KMS-11 (cell line): ENCODE data around the gene SLC7A14.

ENCODE experiments used
- H2AFZ ChIP-seq: fragments of 200-600 bp; sonication (generic); 2 replicates; pipeline ENCODE4 v1.6.1; 2016; ENCODE audit warnings: antibody characterized with exemption, mixed run types, low read depth
- H3K27ac ChIP-seq: fragments of 200-600 bp; sonication (generic); 2 replicates; pipeline ENCODE4 v1.6.1; 2016; ENCODE audit warnings: mild to moderate bottlenecking, mixed run types
- H3K27me3 ChIP-seq: fragments of 200-600 bp; sonication (generic); 2 replicates; pipeline ENCODE4 v1.6.1; 2017; ENCODE audit warnings: mild to moderate bottlenecking, low read depth, mixed run types, moderate library complexity; ENCODE audit not compliant: insufficient read depth
- H3K36me3 ChIP-seq: fragments of 200-600 bp; sonication (generic); 2 replicates; pipeline ENCODE4 v1.6.1; 2017; ENCODE audit warnings: mild to moderate bottlenecking, mixed run types; ENCODE audit not compliant: insufficient read depth
- H3K4me1 ChIP-seq: fragments of 200-600 bp; sonication (generic); 2 replicates; pipeline ENCODE4 v1.6.1; 2016; ENCODE audit warnings: mild to moderate bottlenecking, low read depth, mixed run types; ENCODE audit not compliant: poor library complexity, severe bottlenecking
- H3K4me2 ChIP-seq: fragments of 200-600 bp; sonication (generic); 2 replicates; pipeline ENCODE4 v1.7.0; 2016; ENCODE audit warnings: mild to moderate bottlenecking, mixed run types
- H3K4me3 ChIP-seq: fragments of 200-600 bp; sonication (generic); IDR thresholded peaks from 2 replicates; pipeline ENCODE4 v1.6.1; 2017; ENCODE audit warnings: low read depth, low read length, mixed read lengths; ENCODE audit not compliant: insufficient read depth
- H3K79me2 ChIP-seq: fragments of 200-600 bp; sonication (generic); 2 replicates; pipeline ENCODE4 v1.6.1; 2016; ENCODE audit warnings: low read depth, mixed run types; ENCODE audit not compliant: insufficient read depth
- H3K9ac ChIP-seq: fragments of 200-600 bp; sonication (generic); 2 replicates; pipeline ENCODE4 v1.6.1; 2016; ENCODE audit warnings: mild to moderate bottlenecking, mixed run types
- H4K20me1 ChIP-seq: fragments of 200-600 bp; sonication (generic); 2 replicates; pipeline ENCODE4 v1.6.1; 2016; ENCODE audit warnings: mild to moderate bottlenecking, mixed run types; ENCODE audit not compliant: insufficient read depth
- CTCF ChIP-seq: fragments of 200-600 bp; sonication (generic); conservative IDR thresholded peaks from 2 replicates; pipeline ENCODE4 v1.6.1; 2017; ENCODE audit warnings: low read depth, mild to moderate bottlenecking, antibody characterized with exemption, low read length, moderate library complexity, mixed read lengths

Gene SLC7A14

GRCh38 chr3:170632780-170633179 lies 46.9 kb upstream of the SLC7A14 start:
- no peak for TF ChIP-seq CTCF
- H3K4me2 ChIP-seq = peak overlapping the region; percentile 50
- peaks cover 4% of the 10 kb centered on the region; the same call in 1 of the 2 replicates for H4K20me1 ChIP-seq
- no peaks in the 10 kb centered on the region for H3K36me3 ChIP-seq
- no peak overlapping the region for H3K4me3 ChIP-seq
- H3K4me1 ChIP-seq = peaks cover 21% of the 10 kb centered on the region
- no peak overlapping the region for H3K9ac ChIP-seq
- H3K79me2 ChIP-seq = no peaks in the 10 kb centered on the region
- H3K27me3 ChIP-seq = peaks cover 62% of the 10 kb centered on the region
- no peak overlapping the region for H3K27ac ChIP-seq
- H2AFZ ChIP-seq = no peak overlapping the region

- H3K4me1 ChIP-seq = peaks cover 21% of the 10 kb centered on the region
- H3K79me2 ChIP-seq = no peaks in the 10 kb centered on the region
- no peak overlapping the region for H3K27ac ChIP-seq
- H2AFZ ChIP-seq = no peak overlapping the region
- no peak overlapping the region for H3K9ac ChIP-seq
- H4K20me1 ChIP-seq = peaks cover 4% of the 10 kb centered on the region; the same call in 1 of the 2 replicates
- H3K4me2 ChIP-seq = peak overlapping the region; percentile 50; the same call in 1 of the 2 replicates
- no peak overlapping the region for H3K4me3 ChIP-seq
- H3K27me3 ChIP-seq = peaks cover 62% of the 10 kb centered on the region
- no peaks in the 10 kb centered on the region for H3K36me3 ChIP-seq
- TF ChIP-seq CTCF = no peak
These were observed 46.0 kb upstream of the SLC7A14 start for GRCh38 chr3:170631755-170632488.

GRCh38 chr3:170623524-170623923 lies 37.6 kb upstream of the SLC7A14 start:
- no peak for TF ChIP-seq CTCF
- Histone ChIP-seq H2AFZ (no peak overlapping the region), H3K27ac (no peak overlapping the region), H3K4me2 (no peak overlapping the region), H3K79me2 (no peaks in the 10 kb centered on the region), H3K4me1 (no peaks in the 10 kb centered on the region), H4K20me1 (no peaks in the 10 kb centered on the region), H3K9ac (no peak overlapping the region), H3K36me3 (no peaks in the 10 kb centered on the region), H3K4me3 (no peak overlapping the region), H3K27me3 (no peaks in the 10 kb centered on the region)

GRCh38 chr3:170622369-170623159 lies 36.7 kb upstream of the SLC7A14 start:
- no peak overlapping the region for H3K4me3 ChIP-seq
- H3K27me3 ChIP-seq = no peaks in the 10 kb centered on the region
- no peak overlapping the region for H3K4me2 ChIP-seq
- no peak overlapping the region for H2AFZ ChIP-seq
- H3K9ac ChIP-seq = no peak overlapping the region
- no peak for TF ChIP-seq CTCF
- H3K79me2 ChIP-seq = no peaks in the 10 kb centered on the region
- no peak overlapping the region for H3K27ac ChIP-seq
- H3K36me3 ChIP-seq = no peaks in the 10 kb centered on the region
- no peaks in the 10 kb centered on the region for H3K4me1 ChIP-seq
- no peaks in the 10 kb centered on the region for H4K20me1 ChIP-seq
